Measurements from ENCODE around the gene ZIC1.
A peak's percentile ranks its signal among the peaks of the same experiment; 100 is the strongest.

ZIC1 gene

GRCh38 chr3:147390589-147391569, 18.3 kb upstream of the ZIC1 start:
- peak overlapping the region; percentile 84 for H2BK15ac ChIP-seq (ENCODE audit: low read length)
- H3K23ac ChIP-seq (ENCODE audit: low read depth, low read length, poor library complexity) = peak overlapping the region; percentile 90
- H3K27ac ChIP-seq (replicated peaks; ENCODE audit: low read length) = no peak overlapping the region
- peak overlapping the region; percentile 17 for H2AK5ac ChIP-seq (ENCODE audit: low read depth, low read length)
- no peak overlapping the region for H4K8ac ChIP-seq (ENCODE audit: low read depth, low read length)
- DNase-seq (ENCODE audit: low spot score) = no peak
- peak overlapping the region in 1 of 2 donors; percentile 25 for H3K4me3 ChIP-seq (ENCODE audit: low read length in 2 of 2)
- peak overlapping the region; percentile 46 for H3K9ac ChIP-seq (ENCODE audit: low read depth, low read length, poor library complexity)
- no peak overlapping the region for H3K4ac ChIP-seq (ENCODE audit: low read length)
- peaks cover 24 to 37% of the 10 kb centered on the region in 2 donors for H3K4me1 ChIP-seq (ENCODE audit: control insufficient read depth in 2 of 2, insufficient read depth in 1 of 2, low read depth in 1 of 2, low read length in 2 of 2)
- H3K14ac ChIP-seq (ENCODE audit: low read length) = no peak overlapping the region
- H3K79me1 ChIP-seq (ENCODE audit: low read depth, low read length) = no peaks in the 10 kb centered on the region
- H4K91ac ChIP-seq (ENCODE audit: low read depth, low read length, poor library complexity) = no peak overlapping the region
- peak overlapping the region; percentile 43 for H2BK12ac ChIP-seq (ENCODE audit: low read length)
- peak overlapping the region; percentile 76 for H2BK120ac ChIP-seq (ENCODE audit: low read depth, low read length)
- no CpG with 5 or more reads among the region's 77 CpGs for WGBS, 2 donors (ENCODE audit: extremely low coverage in 2 of 2, insufficient read length in 2 of 2, insufficient replicate concordance in 1 of 2)
- H2AFZ ChIP-seq (ENCODE audit: low read length) = no peak overlapping the region
- H3K18ac ChIP-seq (ENCODE audit: low read length) = peak overlapping the region; percentile 92
- peaks cover 3 to 17% of the 10 kb centered on the region in 2 donors for H3K9me3 ChIP-seq (replicated peaks in 1 of 2; ENCODE audit: control insufficient read depth in 2 of 2, insufficient read depth in 1 of 2, low read depth in 1 of 2, low read length in 2 of 2)
- peak overlapping the region; percentile 49 for H3K4me2 ChIP-seq (ENCODE audit: insufficient read depth, low read length, poor library complexity, severe bottlenecking)
- H3K36me3 ChIP-seq (replicated peaks in 1 of 2; ENCODE audit: control insufficient read depth in 2 of 2, insufficient read depth in 2 of 2, low read length in 2 of 2) = no peaks in the 10 kb centered on the region
- peaks cover 21 to 78% (median 60%) of the 10 kb centered on the region in 3 experiments for H3K27me3 ChIP-seq (ENCODE audit: control insufficient read depth in 3 of 3, insufficient read depth in 3 of 3, low read depth in 1 of 3, low read length in 3 of 3)
- H2BK5ac ChIP-seq (ENCODE audit: low read length) = peak overlapping the region; percentile 92

GRCh38 chr3:147391781-147392624, 17.2 kb upstream of the ZIC1 start:
- no CpG with 5 or more reads among the region's 51 CpGs for WGBS, 2 donors (ENCODE audit: extremely low coverage in 2 of 2, insufficient read length in 2 of 2, insufficient replicate concordance in 1 of 2)
- Histone ChIP-seq H3K4me3 (ENCODE audit: low read length in 2 of 2) (peak overlapping the region; percentile 77 to 79), H3K4me1 (ENCODE audit: control insufficient read depth in 2 of 2, insufficient read depth in 1 of 2, low read depth in 1 of 2, low read length in 2 of 2) (peaks cover 28 to 30% of the 10 kb centered on the region in 2 donors)

GRCh38 chr3:147392625-147392946, 16.6 kb upstream of the ZIC1 start:
- Histone ChIP-seq H2BK120ac (ENCODE audit: low read depth, low read length) (no peak overlapping the region), H3K9me3 (replicated peaks in 1 of 2; ENCODE audit: control insufficient read depth in 2 of 2, insufficient read depth in 1 of 2, low read depth in 1 of 2, low read length in 2 of 2) (peaks cover 3 to 27% of the 10 kb centered on the region in 2 donors), H3K9ac (ENCODE audit: low read depth, low read length, poor library complexity) (peak overlapping the region; percentile 32), H3K14ac (ENCODE audit: low read length) (no peak overlapping the region), H3K4me3 (ENCODE audit: low read length in 2 of 2) (peak overlapping the region; percentile 77 to 79), H3K23ac (ENCODE audit: low read depth, low read length, poor library complexity) (no peak overlapping the region), H3K18ac (ENCODE audit: low read length) (peak overlapping the region; percentile 83), H2BK5ac (ENCODE audit: low read length) (no peak overlapping the region), H2AK5ac (ENCODE audit: low read depth, low read length) (no peak overlapping the region), H3K4me1 (ENCODE audit: control insufficient read depth in 2 of 2, insufficient read depth in 1 of 2, low read depth in 1 of 2, low read length in 2 of 2) (peaks cover 27 to 28% of the 10 kb centered on the region in 2 donors), H2BK12ac (ENCODE audit: low read length) (no peak overlapping the region), H3K27me3 (ENCODE audit: control insufficient read depth in 3 of 3, insufficient read depth in 3 of 3, low read depth in 1 of 3, low read length in 3 of 3) (peaks cover 28 to 82% (median 49%) of the 10 kb centered on the region in 3 experiments), H4K91ac (ENCODE audit: low read depth, low read length, poor library complexity) (no peak overlapping the region), H2BK15ac (ENCODE audit: low read length) (no peak overlapping the region), H3K79me1 (ENCODE audit: low read depth, low read length) (no peaks in the 10 kb centered on the region), H3K4ac (ENCODE audit: low read length) (no peak overlapping the region), H4K8ac (ENCODE audit: low read depth, low read length) (no peak overlapping the region), H3K36me3 (replicated peaks in 1 of 2; ENCODE audit: control insufficient read depth in 2 of 2, insufficient read depth in 2 of 2, low read length in 2 of 2) (no peaks in the 10 kb centered on the region), H3K27ac (replicated peaks; ENCODE audit: low read length) (peak overlapping the region; percentile 36), H3K4me2 (ENCODE audit: insufficient read depth, low read length, poor library complexity, severe bottlenecking) (peak overlapping the region; percentile 82), H2AFZ (ENCODE audit: low read length) (peak overlapping the region; percentile 89)
- no peak for DNase-seq (ENCODE audit: low spot score)
- WGBS, 2 donors (ENCODE audit: extremely low coverage in 2 of 2, insufficient read length in 2 of 2, insufficient replicate concordance in 1 of 2) = no CpG with 5 or more reads among the region's 15 CpGs

More at GRCh38 chr3:147391781-147392624, 17.2 kb upstream of the ZIC1 start:
- Histone ChIP-seq H3K27ac (replicated peaks; ENCODE audit: low read length) (peak overlapping the region; percentile 36), H2AK5ac (ENCODE audit: low read depth, low read length) (no peak overlapping the region), H3K14ac (ENCODE audit: low read length) (no peak overlapping the region), H2BK5ac (ENCODE audit: low read length) (no peak overlapping the region), H3K18ac (ENCODE audit: low read length) (peak overlapping the region; percentile 83), H3K9me3 (replicated peaks in 1 of 2; ENCODE audit: control insufficient read depth in 2 of 2, insufficient read depth in 1 of 2, low read depth in 1 of 2, low read length in 2 of 2) (peaks cover 3 to 27% of the 10 kb centered on the region in 2 donors), H3K4ac (ENCODE audit: low read length) (no peak overlapping the region), H4K91ac (ENCODE audit: low read depth, low read length, poor library complexity) (no peak overlapping the region), H3K79me1 (ENCODE audit: low read depth, low read length) (no peaks in the 10 kb centered on the region), H2BK15ac (ENCODE audit: low read length) (no peak overlapping the region), H3K27me3 (ENCODE audit: control insufficient read depth in 3 of 3, insufficient read depth in 3 of 3, low read depth in 1 of 3, low read length in 3 of 3) (peaks cover 28 to 83% (median 49%) of the 10 kb centered on the region in 3 experiments), H2BK120ac (ENCODE audit: low read depth, low read length) (no peak overlapping the region), H3K23ac (ENCODE audit: low read depth, low read length, poor library complexity) (no peak overlapping the region), H2AFZ (ENCODE audit: low read length) (peak overlapping the region; percentile 89), H2BK12ac (ENCODE audit: low read length) (peak overlapping the region; percentile 77), H3K4me2 (ENCODE audit: insufficient read depth, low read length, poor library complexity, severe bottlenecking) (peak overlapping the region; percentile 82), H3K9ac (ENCODE audit: low read depth, low read length, poor library complexity) (peak overlapping the region; percentile 70), H3K36me3 (replicated peaks in 1 of 2; ENCODE audit: control insufficient read depth in 2 of 2, insufficient read depth in 2 of 2, low read length in 2 of 2) (no peaks in the 10 kb centered on the region), H4K8ac (ENCODE audit: low read depth, low read length) (no peak overlapping the region)
- DNase-seq (ENCODE audit: low spot score) = peak; percentile 83
